COLO829 (cell line): ENCODE data around the gene ZNF740.
"Not testable (repeated sequence)": the region's sequence is repeated elsewhere in the genome, so short reads cannot be mapped to it uniquely, and the experiment has no call there.

ENCODE experiments used
- DNase-seq: peaks from one replicate; pipeline ENCODE4 v3.0.0; 2012; ENCODE audit warnings: low spot score

The ZNF740 gene

GRCh38 chr12:53180220-53180930 is at the start of gene ZNF740, which contains the start of gene CSAD:
Gene ZNF740 (plus strand): TSS chr12:53180722. CDS start chr12:53181984, 1,262 bp downstream.
Gene CSAD (minus strand): TSS chr12:53180925. CDS start chr12:53173470, 7,455 bp downstream.
- peak; percentile 94 for DNase-seq

- no peak for DNase-seq
These were observed 48.7 kb upstream of the ZNF740 start for GRCh38 chr12:53131844-53132243.

GRCh38 chr12:53133722-53134121 is 46.8 kb upstream of the ZNF740 start:
- DNase-seq: no peak

- no peak for DNase-seq
These were observed 37.2 kb upstream of the ZNF740 start for GRCh38 chr12:53143355-53143754.

GRCh38 chr12:53145383-53146260 is 34.9 kb upstream of the ZNF740 start:
- DNase-seq: no peak

- DNase-seq: no peak
These were observed 33.3 kb upstream of the ZNF740 start for GRCh38 chr12:53147181-53147580.

GRCh38 chr12:53147653-53148052 is 32.9 kb upstream of the ZNF740 start:
- DNase-seq: no peak

GRCh38 chr12:53151039-53151438 is 29.5 kb upstream of the ZNF740 start:
- no peak for DNase-seq

- no peak for DNase-seq
These were observed 28.1 kb upstream of the ZNF740 start for GRCh38 chr12:53152390-53152789.

- DNase-seq: peak; percentile 91
These were observed 21.2 kb upstream of the ZNF740 start for GRCh38 chr12:53159195-53159839.

- DNase-seq: no peak
These were observed 20.5 kb upstream of the ZNF740 start for GRCh38 chr12:53160000-53160399.

- DNase-seq: no peak
These were observed 19.8 kb upstream of the ZNF740 start for GRCh38 chr12:53160673-53161072.

- DNase-seq: no peak
These were observed 19.2 kb upstream of the ZNF740 start for GRCh38 chr12:53161119-53161911.

- not testable (repeated sequence) for DNase-seq
These were observed 17.5 kb upstream of the ZNF740 start for GRCh38 chr12:53163008-53163407.

GRCh38 chr12:53166837-53167236 is 13.7 kb upstream of the ZNF740 start:
- DNase-seq: no peak

GRCh38 chr12:53169644-53170043 is 10.9 kb upstream of the ZNF740 start:
- DNase-seq: no peak

GRCh38 chr12:53170215-53170614 is 10.3 kb upstream of the ZNF740 start:
- DNase-seq: no peak

- DNase-seq: no peak
These were observed 9.4 kb upstream of the ZNF740 start for GRCh38 chr12:53170876-53171724.

- DNase-seq: no peak
These were observed 8.7 kb upstream of the ZNF740 start for GRCh38 chr12:53171725-53172329.

- DNase-seq: no peak
These were observed 8.2 kb upstream of the ZNF740 start for GRCh38 chr12:53172352-53172751.
